ENCODE measurements around the gene SDF2.

DNA sequence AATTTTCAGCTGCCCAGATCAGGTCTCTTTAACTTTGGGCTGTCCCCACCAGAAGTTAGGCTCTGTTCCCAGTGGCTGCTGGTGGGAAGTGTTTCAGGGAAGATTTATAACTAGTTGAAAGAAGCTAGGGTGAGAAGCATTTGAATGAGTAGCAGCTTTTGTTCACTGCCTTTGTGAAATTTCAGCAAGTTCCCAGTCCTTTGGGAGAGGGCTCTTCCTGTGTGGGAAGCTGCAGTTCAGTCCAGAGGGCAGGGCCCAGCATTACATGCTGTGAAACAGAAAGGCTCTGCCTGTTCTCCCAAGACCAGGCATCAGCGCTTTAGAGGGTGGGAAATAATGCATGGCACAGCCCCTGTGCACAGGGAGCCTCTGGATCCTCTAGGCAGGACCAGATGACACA, 32.2 kb upstream of the SDF2 start:
- TF ChIP-seq, protein P1, sequence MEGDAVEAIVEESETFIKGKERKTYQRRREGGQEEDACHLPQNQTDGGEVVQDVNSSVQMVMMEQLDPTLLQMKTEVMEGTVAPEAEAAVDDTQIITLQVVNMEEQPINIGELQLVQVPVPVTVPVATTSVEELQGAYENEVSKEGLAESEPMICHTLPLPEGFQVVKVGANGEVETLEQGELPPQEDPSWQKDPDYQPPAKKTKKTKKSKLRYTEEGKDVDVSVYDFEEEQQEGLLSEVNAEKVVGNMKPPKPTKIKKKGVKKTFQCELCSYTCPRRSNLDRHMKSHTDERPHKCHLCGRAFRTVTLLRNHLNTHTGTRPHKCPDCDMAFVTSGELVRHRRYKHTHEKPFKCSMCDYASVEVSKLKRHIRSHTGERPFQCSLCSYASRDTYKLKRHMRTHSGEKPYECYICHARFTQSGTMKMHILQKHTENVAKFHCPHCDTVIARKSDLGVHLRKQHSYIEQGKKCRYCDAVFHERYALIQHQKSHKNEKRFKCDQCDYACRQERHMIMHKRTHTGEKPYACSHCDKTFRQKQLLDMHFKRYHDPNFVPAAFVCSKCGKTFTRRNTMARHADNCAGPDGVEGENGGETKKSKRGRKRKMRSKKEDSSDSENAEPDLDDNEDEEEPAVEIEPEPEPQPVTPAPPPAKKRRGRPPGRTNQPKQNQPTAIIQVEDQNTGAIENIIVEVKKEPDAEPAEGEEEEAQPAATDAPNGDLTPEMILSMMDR (IDR thresholded peaks at IDR 0.05): no peak
- no peak for TF ChIP-seq POLR2A (IDR thresholded peaks at IDR 0.05)

Measured in heart left ventricle (tissue), 13 donors.